Inferior parietal cortex (tissue), 1 donor: ENCODE measurements around the gene SPATA24.
"Not testable (repeated sequence)": the region's sequence is repeated elsewhere in the genome, so short reads cannot be mapped to it uniquely, and the experiment has no call there.

Source experiments
- DNase-seq: peaks from one replicate; pipeline ENCODE4 v3.0.0-alpha.2; 2016; ENCODE audit errors: extremely low spot score

Gene SPATA24

GRCh38 chr5:139403787-139404483 lies at the start of gene SPATA24:
TSS of gene SPATA24 (minus strand) at chr5:139404089. CDS start at chr5:139404060, 29 bp downstream.
- DNase-seq, result peak; percentile 98

- DNase-seq, result no peak
Measured at GRCh38 chr5:139451878-139452660, 48.2 kb upstream of the SPATA24 start.

GRCh38 chr5:139451176-139451575 lies 47.3 kb upstream of the SPATA24 start:
- DNase-seq, result no peak

GRCh38 chr5:139446956-139447779 lies 43.3 kb upstream of the SPATA24 start:
- no peak for DNase-seq

GRCh38 chr5:139445325-139446170 lies 41.7 kb upstream of the SPATA24 start:
- no peak for DNase-seq

- DNase-seq, result no peak
Measured at GRCh38 chr5:139443831-139444453, 40.1 kb upstream of the SPATA24 start.

GRCh38 chr5:139440416-139440815 lies 36.5 kb upstream of the SPATA24 start:
- not testable (repeated sequence) for DNase-seq

- peak; percentile 97 for DNase-seq
Measured at GRCh38 chr5:139439013-139439903, 35.4 kb upstream of the SPATA24 start, which contains the start of gene DNAJC18. TSS of gene DNAJC18 (minus strand) at chr5:139439525. CDS start at chr5:139439445, 80 bp downstream.

GRCh38 chr5:139438707-139439012 lies 34.8 kb upstream of the SPATA24 start:
- DNase-seq, result no peak

GRCh38 chr5:139435676-139436075 lies 31.8 kb upstream of the SPATA24 start:
- DNase-seq, result no peak

GRCh38 chr5:139431706-139432105 lies 27.8 kb upstream of the SPATA24 start:
- DNase-seq, result no peak

- DNase-seq, result no peak
Measured at GRCh38 chr5:139430015-139430414, 26.1 kb upstream of the SPATA24 start.

GRCh38 chr5:139426203-139426885 lies 22.5 kb upstream of the SPATA24 start:
- DNase-seq, result no peak

- no peak for DNase-seq
Measured at GRCh38 chr5:139425497-139425896, 21.6 kb upstream of the SPATA24 start.

GRCh38 chr5:139422307-139422893 lies 18.5 kb upstream of the SPATA24 start:
- DNase-seq, result peak; percentile 82

GRCh38 chr5:139419226-139420192 lies 15.6 kb upstream of the SPATA24 start:
- DNase-seq, result no peak

- no peak for DNase-seq
Measured at GRCh38 chr5:139418793-139419192, 14.9 kb upstream of the SPATA24 start.

- peak; percentile 61 for DNase-seq
Measured at GRCh38 chr5:139417214-139417613, 13.3 kb upstream of the SPATA24 start.
